Nephron (organoid): ENCODE measurements around the gene DUSP7.

Experiments used
- H3K27ac Mint-ChIP-seq, 3 experiments: 2 replicates each; pipeline ENCODE4 v1.8.0; 2020; ENCODE audit warnings: mixed read lengths in 3 of 3, mild to moderate bottlenecking in 2 of 3, moderate library complexity in 1 of 3
- H3K27me3 Mint-ChIP-seq: 2 replicates; pipeline ENCODE4 v1.8.0; 2021; ENCODE audit warnings: low read depth, mild to moderate bottlenecking, moderate library complexity, mixed read lengths
- H3K36me3 Mint-ChIP-seq: 2 replicates; pipeline ENCODE4 v1.8.0; 2020; ENCODE audit warnings: low read depth, mixed read lengths
- H3K4me1 Mint-ChIP-seq: 2 replicates; pipeline ENCODE4 v1.8.0; 2020; ENCODE audit warnings: mixed read lengths
- H3K4me3 Mint-ChIP-seq, 3 experiments: 2 replicates each; pipeline ENCODE4 v1.8.0; 2020; ENCODE audit warnings: mild to moderate bottlenecking in 3 of 3, mixed read lengths in 3 of 3, moderate library complexity in 2 of 3
- H3K9me3 Mint-ChIP-seq: 2 replicates; pipeline ENCODE4 v1.8.0; 2020; ENCODE audit warnings: mixed read lengths
- TF ChIP-seq, protein P1 (sequence below), 3 experiments: fragments of 200-600 bp; sonication (generic); IDR thresholded peaks; one replicate each; pipeline ENCODE4 v1.5.0; 2021; ENCODE audit warnings: antibody characterized with exemption in 3 of 3; ENCODE audit not compliant: unreplicated experiment in 3 of 3

The DUSP7 gene

DNA sequence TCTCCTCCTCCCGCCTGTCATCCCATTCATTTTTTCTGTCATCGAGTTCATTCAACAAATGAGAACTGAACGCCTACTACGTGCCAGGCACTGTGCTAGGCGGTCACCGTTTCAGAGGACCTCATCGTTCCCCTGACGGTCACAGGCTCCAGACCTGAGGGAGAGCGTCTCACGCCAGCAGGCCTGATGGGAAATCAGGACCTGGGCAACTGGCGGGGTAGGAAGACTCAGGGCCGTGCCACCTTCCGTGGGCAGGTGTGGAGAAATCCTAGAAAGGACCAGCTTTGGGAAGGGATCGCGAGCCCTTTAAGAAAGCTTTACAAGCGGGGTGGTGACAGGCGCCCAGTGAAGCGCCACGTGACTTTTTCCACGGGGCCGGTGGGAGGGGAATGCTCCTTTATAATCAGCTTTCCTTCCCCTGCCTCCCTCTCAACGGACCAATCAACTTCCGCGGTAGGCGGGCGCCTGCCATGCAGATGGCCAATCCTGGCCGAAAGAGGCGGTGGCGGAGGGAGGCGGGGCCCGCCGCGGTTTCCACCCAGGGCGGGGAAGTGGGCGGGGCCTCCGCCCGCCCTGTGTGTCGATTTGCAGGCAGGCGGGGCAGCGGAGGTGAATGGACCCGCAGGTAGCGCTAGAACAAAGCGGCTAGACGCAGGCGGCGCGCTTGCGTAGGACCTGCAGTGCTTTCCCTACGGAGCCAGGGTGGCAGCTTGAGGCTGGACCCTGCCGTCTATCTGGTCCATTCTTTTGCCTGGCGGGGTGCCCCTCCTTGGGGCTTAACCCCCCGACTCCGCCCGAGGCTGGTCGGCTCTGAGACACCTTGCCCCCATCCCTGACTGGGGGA is 819 bp upstream of the DUSP7 start:
- Mint-ChIP-seq H3K27ac (peak overlapping the region; percentile 86 to 97 (median 89)), H3K4me1 (peaks cover 34% of the 10 kb centered on the region), H3K9me3 (no peaks in the 10 kb centered on the region), H3K27me3 (no peaks in the 10 kb centered on the region), H3K4me3 (peak overlapping the region; percentile 89 to 99 (median 94)), H3K36me3 (peaks cover 17% of the 10 kb centered on the region)
- TF ChIP-seq, protein P1, sequence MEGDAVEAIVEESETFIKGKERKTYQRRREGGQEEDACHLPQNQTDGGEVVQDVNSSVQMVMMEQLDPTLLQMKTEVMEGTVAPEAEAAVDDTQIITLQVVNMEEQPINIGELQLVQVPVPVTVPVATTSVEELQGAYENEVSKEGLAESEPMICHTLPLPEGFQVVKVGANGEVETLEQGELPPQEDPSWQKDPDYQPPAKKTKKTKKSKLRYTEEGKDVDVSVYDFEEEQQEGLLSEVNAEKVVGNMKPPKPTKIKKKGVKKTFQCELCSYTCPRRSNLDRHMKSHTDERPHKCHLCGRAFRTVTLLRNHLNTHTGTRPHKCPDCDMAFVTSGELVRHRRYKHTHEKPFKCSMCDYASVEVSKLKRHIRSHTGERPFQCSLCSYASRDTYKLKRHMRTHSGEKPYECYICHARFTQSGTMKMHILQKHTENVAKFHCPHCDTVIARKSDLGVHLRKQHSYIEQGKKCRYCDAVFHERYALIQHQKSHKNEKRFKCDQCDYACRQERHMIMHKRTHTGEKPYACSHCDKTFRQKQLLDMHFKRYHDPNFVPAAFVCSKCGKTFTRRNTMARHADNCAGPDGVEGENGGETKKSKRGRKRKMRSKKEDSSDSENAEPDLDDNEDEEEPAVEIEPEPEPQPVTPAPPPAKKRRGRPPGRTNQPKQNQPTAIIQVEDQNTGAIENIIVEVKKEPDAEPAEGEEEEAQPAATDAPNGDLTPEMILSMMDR (IDR thresholded peaks at IDR 0.05; ENCODE audit: unreplicated experiment in 3 of 3), result no peak

DNA sequence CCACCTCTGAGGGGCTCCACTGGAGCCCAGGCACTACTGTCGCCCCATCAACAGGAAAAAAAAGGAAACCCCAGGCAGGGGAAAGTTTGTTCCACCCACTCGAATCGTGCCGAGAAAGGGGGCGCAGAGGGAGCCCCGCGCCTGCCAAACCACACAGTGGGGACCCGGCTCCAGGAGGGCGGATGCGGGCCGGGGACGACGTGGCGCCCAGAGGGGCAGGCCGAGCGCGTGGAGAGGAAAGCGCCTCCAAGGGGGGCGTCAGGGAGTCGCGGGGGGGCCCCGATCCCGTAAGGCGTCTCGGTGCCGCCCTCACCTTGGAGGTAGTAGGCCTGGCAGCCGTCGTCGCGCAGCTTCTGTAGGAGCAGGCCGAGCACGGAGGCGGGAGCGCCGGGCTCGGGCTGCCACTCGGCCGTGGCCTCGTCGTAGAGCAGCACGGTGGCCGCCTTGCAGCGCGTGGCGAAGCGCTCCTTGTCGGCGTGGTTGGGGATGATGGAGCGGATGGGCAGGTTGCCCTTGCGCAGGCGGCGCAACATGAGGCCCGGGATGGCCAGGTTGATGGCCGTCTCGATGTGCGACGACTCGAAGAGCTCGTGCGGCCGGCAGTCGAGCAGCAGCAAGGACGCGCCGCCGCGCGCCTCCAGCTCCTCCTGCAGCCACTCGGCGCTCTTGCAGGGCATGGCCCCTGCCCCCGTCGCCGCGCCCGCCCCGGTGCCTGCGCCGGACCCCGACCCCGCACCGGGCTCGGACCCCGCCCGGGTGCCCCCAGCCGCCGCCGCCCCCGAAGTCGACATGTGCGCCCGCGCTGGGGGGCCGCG is 627 bp downstream of the DUSP7 start:
- TF ChIP-seq, protein P1 (IDR thresholded peaks at IDR 0.05; ENCODE audit: unreplicated experiment in 3 of 3), result peak in 1 of 3 experiments; percentile 9
- peak overlapping the region in 2 of 3 experiments; percentile 76 to 77 for H3K27ac Mint-ChIP-seq
- H3K27me3 Mint-ChIP-seq, result no peaks in the 10 kb centered on the region
- H3K4me1 Mint-ChIP-seq, result peaks cover 33% of the 10 kb centered on the region
- no peaks in the 10 kb centered on the region for H3K9me3 Mint-ChIP-seq
- peaks cover 29% of the 10 kb centered on the region for H3K36me3 Mint-ChIP-seq
- H3K4me3 Mint-ChIP-seq, result peak overlapping the region; percentile 90 to 91 (median 91)

DNA sequence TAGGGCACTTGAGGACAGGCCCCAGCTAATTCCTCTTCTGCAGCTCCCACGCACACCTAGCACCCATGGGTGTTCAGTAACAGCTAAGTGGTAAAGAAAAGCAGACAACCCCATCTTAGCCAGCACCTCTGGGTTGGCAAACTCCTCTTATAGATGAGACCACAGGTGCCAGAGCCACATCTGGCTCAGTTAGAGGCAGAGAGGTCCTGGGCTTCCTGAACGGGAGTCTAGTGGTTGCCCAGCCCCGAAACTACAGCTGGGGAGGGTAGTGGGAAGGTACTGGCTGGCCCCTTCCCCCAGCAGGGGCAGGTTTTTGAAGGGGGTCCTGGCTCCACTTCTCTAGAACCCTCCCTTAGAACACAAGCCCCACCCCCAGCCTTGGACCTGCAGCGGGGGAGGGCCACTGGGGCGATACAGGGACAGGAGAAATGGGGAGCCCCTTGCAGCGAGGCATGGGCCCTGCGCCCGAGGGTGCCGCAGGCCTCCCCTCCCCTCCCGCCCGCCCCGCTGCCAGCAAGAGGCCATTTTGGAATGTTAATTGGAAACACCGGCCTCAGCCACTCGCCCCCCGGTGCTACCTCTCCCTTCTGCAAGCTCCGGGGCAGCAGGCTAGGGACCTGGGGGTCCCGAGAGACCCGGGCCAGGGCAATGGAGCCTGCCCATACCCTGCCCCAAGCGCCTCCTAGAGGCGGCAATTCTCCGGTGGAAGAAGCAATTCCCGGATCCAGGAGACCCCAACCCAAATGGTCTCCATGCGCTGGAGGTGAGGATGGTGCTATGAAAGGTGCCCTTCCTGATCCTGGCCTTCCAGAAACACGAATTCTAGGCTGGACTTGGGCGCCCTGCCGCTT is 1.5 kb downstream of the DUSP7 start:
- Mint-ChIP-seq H3K4me3 (peak overlapping the region; percentile 90 to 91 (median 91)), H3K36me3 (peaks cover 36% of the 10 kb centered on the region), H3K27ac (peak overlapping the region; percentile 80 to 94 (median 88)), H3K4me1 (peaks cover 31% of the 10 kb centered on the region), H3K27me3 (no peaks in the 10 kb centered on the region), H3K9me3 (no peaks in the 10 kb centered on the region)
- TF ChIP-seq, protein P1 (IDR thresholded peaks at IDR 0.05; ENCODE audit: unreplicated experiment in 3 of 3), result peak; percentile 20 to 39 (median 23)

DNA sequence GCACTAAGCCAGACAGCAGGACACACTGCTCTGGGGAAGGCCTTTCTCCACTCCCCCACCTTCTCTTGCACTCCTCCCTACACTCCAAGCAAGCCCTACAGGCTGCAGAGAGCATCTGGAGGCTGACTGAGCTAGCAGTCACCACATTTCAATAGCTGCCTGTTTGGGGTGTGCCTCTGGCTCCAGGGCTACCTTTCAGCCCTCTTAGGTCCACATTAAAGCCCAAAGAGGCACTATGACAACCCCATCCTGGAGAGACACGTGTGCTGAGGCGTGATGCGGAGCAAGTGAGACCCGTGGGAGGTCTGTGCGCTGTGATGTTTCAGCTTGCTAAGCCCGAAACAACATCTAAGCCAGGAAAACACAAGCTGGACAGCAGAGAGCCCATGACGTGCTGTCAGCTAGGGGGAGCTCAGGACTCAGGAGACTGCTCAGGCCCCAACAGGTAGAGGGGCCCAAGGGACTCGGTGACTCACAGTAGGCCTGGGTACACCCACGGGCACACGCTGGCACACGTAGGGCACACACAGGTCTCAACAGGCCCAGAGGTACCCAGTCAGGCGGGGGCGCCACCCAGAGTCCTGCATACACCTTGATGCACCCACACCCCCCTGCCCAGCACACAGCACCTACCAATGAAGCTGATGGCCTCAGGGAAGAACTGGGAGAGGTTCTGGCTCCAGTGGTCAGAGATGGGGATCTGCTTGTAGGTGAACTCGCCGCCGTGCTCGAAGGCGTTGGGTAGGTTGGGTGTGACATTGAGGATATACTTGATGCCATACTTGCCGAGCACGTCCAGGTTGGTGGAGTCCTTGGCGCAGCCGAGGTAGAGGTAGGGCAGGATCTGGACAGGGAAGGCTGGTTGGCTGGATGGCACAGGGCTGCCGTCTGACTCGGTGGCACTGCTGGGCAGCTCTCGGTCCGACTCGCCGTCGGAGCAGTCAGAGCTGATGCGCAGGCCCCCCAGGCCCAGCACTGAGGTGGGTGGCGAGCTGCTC is 2.8 kb downstream of the DUSP7 start:
- Mint-ChIP-seq H3K27ac (peak overlapping the region; percentile 94 to 96 (median 94)), H3K4me3 (peak overlapping the region; percentile 83 to 91 (median 90)), H3K27me3 (no peaks in the 10 kb centered on the region), H3K36me3 (peaks cover 45% of the 10 kb centered on the region), H3K9me3 (no peaks in the 10 kb centered on the region), H3K4me1 (peaks cover 31% of the 10 kb centered on the region)
- TF ChIP-seq, protein P1 (IDR thresholded peaks at IDR 0.05; ENCODE audit: unreplicated experiment in 3 of 3), result no peak
